Measurements from ENCODE around the gene TSFM. TPM values are rescaled to one million over a fixed set of nuclear protein-coding genes. Genes with fewer than 3 reads are reported as not detected.

The TSFM gene
- total RNA-seq, 1 experiment from 2014 or later, result 67.8 TPM

DNA sequence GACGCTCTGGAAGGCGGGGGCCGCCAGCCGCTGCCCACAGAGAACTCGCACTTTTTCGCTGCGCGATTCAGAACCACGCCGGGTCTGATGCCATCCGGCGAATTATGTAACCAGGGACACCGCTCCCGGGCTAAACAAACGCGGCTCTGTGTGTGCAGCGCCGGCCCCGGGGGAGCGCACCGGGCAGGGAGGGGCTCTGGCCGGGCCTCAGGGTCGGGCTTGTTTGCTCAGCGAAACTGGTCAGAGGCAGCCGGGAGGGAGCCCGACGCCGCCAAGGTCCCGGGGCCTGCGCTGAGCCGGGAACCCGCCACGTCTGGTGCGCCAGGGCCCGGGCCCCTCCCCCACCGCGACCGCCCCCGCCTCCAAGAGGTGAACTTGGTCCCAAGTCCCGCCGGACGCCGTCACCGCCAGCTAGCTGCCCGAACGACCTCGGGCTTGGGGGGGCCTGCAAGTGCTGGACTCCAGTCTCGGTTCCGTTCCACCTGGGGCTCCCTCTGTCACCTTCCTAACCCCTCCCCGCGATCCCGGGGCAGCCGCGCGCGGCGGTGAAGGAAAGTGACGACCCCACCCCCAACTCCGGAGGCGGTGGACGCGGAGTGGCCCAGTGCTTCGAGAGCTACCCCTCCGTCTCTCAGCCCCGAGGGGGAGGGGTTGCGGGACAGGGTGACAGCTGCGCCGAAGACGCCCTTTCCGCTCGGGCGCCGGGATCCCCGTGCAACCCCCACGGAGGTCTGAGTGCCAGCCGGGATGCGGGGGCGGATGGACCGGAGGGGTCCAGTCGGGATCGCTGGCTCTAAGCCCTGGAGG is 63.1 kb downstream of the TSFM start:
- H3K36me3 ChIP-seq (replicated peaks; ENCODE audit: control insufficient read depth, insufficient read depth, low read length), result no peaks in the 10 kb centered on the region
- DNase-seq, result peak; percentile 89

DNA sequence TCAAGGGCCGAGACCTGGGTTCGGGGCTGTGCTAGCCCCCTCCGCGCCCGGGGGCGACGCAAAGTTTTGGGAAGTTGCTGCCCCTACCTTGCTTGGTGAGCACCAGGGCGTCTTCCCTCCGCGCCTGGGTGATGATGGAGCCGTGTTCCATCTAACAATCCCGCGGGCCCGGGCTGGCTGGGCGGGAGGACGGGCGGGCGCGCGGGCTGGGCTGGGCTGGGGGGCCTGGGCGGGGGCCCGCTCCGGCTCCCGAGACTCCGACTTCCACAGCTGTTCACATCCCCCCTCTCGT is 63.6 kb downstream of the TSFM start:
- no peaks in the 10 kb centered on the region; the same call in 1 of the 2 replicates for H3K27me3 ChIP-seq (ENCODE audit: control insufficient read depth, insufficient read depth, low read length)
- DNase-seq, result no peak
- H3K4me3 ChIP-seq (ENCODE audit: insufficient read depth, low read depth, low read length), result peak overlapping the region; percentile 99
- H3K36me3 ChIP-seq (replicated peaks; ENCODE audit: control insufficient read depth, insufficient read depth, low read length), result no peaks in the 10 kb centered on the region

More for the DNA sequence above, 63.1 kb downstream of the TSFM start:
- Histone ChIP-seq H3K27me3 (ENCODE audit: control insufficient read depth, insufficient read depth, low read length) (no peaks in the 10 kb centered on the region; the same call in 1 of the 2 replicates), H3K4me3 (ENCODE audit: insufficient read depth, low read depth, low read length) (peak overlapping the region; percentile 99)

DNA sequence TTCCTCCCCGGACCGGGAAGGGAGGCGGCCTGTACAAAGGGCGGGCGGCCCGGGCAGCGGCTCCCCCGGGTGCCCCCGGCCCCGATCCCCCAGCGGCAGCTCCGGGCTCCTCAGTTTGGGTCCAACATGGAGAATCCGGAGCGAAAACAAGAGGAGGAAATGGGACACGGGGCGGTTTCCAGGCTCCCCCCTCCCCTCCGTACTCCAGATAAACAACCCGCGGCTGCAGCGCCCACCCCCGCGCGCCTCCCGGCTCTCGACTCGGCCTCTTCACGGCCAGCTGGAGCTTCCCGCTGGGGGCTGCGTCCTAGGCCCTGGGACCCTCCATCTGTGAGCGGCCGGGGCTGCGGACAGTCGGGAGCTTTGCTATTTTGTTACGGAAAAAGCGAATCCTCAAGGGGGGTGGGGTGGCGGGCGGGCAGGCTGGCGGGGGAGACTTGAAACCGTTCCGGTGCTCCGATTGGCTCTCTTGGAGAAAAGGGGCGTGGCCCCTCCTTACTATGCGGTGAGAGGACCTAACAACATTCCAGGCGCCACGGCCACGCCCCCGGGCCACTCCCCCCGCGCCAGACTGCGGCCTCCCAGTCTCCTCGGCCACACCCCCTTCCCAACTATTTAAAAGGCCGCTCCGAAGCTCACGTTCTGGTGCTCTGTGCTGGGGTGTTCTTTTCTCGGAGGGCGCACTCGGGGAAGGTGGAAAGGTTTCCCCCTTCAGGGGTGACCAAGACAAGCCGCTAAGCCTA is 64.2 kb downstream of the TSFM start, which contains the start of gene CTDSP2:
Gene CTDSP2, minus strand, starts transcription at position 153 of the 743 bp plus-strand sequence. CDS start 294 bp downstream, outside the sequence.
- Histone ChIP-seq H3K4me3 (ENCODE audit: insufficient read depth, low read depth, low read length) (peak within 1 kb of the TSS; percentile 99), H3K36me3 (replicated peaks; ENCODE audit: control insufficient read depth, insufficient read depth, low read length) (no peaks in the 10 kb centered on the region), H3K27me3 (ENCODE audit: control insufficient read depth, insufficient read depth, low read length) (peaks cover 2% of the 10 kb centered on the region; the same call in 1 of the 2 replicates)
- DNase-seq, result peak; percentile 100

Other genes with a start within 250 kb of the TSFM start
- gene DCTN2, start 235.6 kb upstream of the TSFM start, total RNA-seq (2014; rRNA removed; shearing (Covaris generic)), result 98.2 and 125 TPM in 2 replicates
- gene KIF5A, start 232.7 kb upstream of the TSFM start, total RNA-seq (2014; rRNA removed; shearing (Covaris generic)), result 1.0 and 1.3 TPM in 2 replicates
- 26.0 and 26.3 TPM in 2 replicates for gene PIP4K2C, start 191.6 kb upstream of the TSFM start, total RNA-seq (2014; rRNA removed; shearing (Covaris generic))
- 42.9 and 52.9 TPM in 2 replicates for gene DTX3, start 178.0 kb upstream of the TSFM start, total RNA-seq (2014; rRNA removed; shearing (Covaris generic))
- 8.7 and 19.8 TPM in 2 replicates for gene ARHGEF25, start 171.4 kb upstream of the TSFM start, total RNA-seq (2014; rRNA removed; shearing (Covaris generic))
- 0.59 and 0.70 TPM in 2 replicates for gene B4GALNT1, start 149.6 kb upstream of the TSFM start, total RNA-seq (2014; rRNA removed; shearing (Covaris generic))
- 65.5 and 74.1 TPM in 2 replicates for gene OS9, start 88.7 kb upstream of the TSFM start, total RNA-seq (2014; rRNA removed; shearing (Covaris generic))
- gene AGAP2, start 44.0 kb upstream of the TSFM start, total RNA-seq (2014; rRNA removed; shearing (Covaris generic)), result 0.30 and 0.35 TPM in 2 replicates
- gene TSPAN31, start 37.7 kb upstream of the TSFM start, total RNA-seq (2014; rRNA removed; shearing (Covaris generic)), result 12.9 and 17.6 TPM in 2 replicates
- 234 and 275 TPM in 2 replicates for gene CDK4, start 30.5 kb upstream of the TSFM start, total RNA-seq (2014; rRNA removed; shearing (Covaris generic))
- 1.9 and 4.3 TPM in 2 replicates for gene MARCHF9, start 27.7 kb upstream of the TSFM start, total RNA-seq (2014; rRNA removed; shearing (Covaris generic))
- gene CYP27B1, start 15.7 kb upstream of the TSFM start, total RNA-seq (2014; rRNA removed; shearing (Covaris generic)), result 0.26 and 0.59 TPM in 2 replicates
- 7.1 and 13.8 TPM in 2 replicates for gene METTL1, start 10.7 kb upstream of the TSFM start, total RNA-seq (2014; rRNA removed; shearing (Covaris generic))
- 3.2 and 3.6 TPM in 2 replicates for gene EEF1AKMT3, start 10.2 kb upstream of the TSFM start, total RNA-seq (2014; rRNA removed; shearing (Covaris generic))
- gene AVIL, start 35.9 kb downstream of the TSFM start, total RNA-seq (2014; rRNA removed; shearing (Covaris generic)), result 0.38 TPM in 1 of 2 replicates, not detected in the other
- 59.3 and 74.2 TPM in 2 replicates for gene CTDSP2, start 63.9 kb downstream of the TSFM start, total RNA-seq (2014; rRNA removed; shearing (Covaris generic))
- gene ATP23, start 158.8 kb downstream of the TSFM start, total RNA-seq (2014; rRNA removed; shearing (Covaris generic)), result 20.6 and 21.9 TPM in 2 replicates